CD14-positive monocyte (primary cell): ENCODE results near the gene GNG4. TPM values are rescaled to one million over a fixed set of nuclear protein-coding genes. Genes with fewer than 3 reads are reported as not detected.

Experiments
- DNase-seq, 3 donors: peaks; one replicate each; pipeline ENCODE4 v3.0.0-alpha.2; 2011 to 2022
- H2AFZ ChIP-seq: 2 replicates; pipeline ENCODE4 v1.6.0; 2012; ENCODE audit warnings: mild to moderate bottlenecking, low read depth, low read length, inconsistent platforms; ENCODE audit not compliant: insufficient read depth, poor library complexity, severe bottlenecking
- H3K27ac ChIP-seq, 2 donors: 1 replicate in 1 of 2; 2 replicates in 1 of 2; pipeline ENCODE4 v1.5.1; 2012 to 2013; ENCODE audit warnings: low read length in 2 of 2, control low read depth in 1 of 2, inconsistent platforms in 1 of 2, low read depth in 1 of 2, mild to moderate bottlenecking in 1 of 2
- H3K27me3 ChIP-seq, 2 donors: one replicate each; pipeline versions ENCODE4 v1.6.0 to v1.6.1; 2011 to 2013; ENCODE audit warnings: low read length in 2 of 2; ENCODE audit not compliant: control insufficient read depth in 2 of 2, insufficient read depth in 2 of 2
- H3K36me3 ChIP-seq, 2 donors: replicated peaks in 1 of 2; 1 replicate in 1 of 2; 2 replicates in 1 of 2; pipeline versions ENCODE4 v1.5.1 to v1.6.1; 2012 to 2013; ENCODE audit warnings: low read length in 2 of 2, control low read depth in 1 of 2, inconsistent platforms in 1 of 2, mild to moderate bottlenecking in 1 of 2; ENCODE audit not compliant: insufficient read depth in 2 of 2, control insufficient read depth in 1 of 2
- H3K4me1 ChIP-seq, 2 donors: 1 replicate in 1 of 2; 2 replicates in 1 of 2; pipeline versions ENCODE4 v1.5.1 to v1.6.1; 2012 to 2013; ENCODE audit warnings: low read length in 2 of 2, control low read depth in 1 of 2, inconsistent platforms in 1 of 2, mild to moderate bottlenecking in 1 of 2, moderate library complexity in 1 of 2; ENCODE audit not compliant: insufficient read depth in 2 of 2, control insufficient read depth in 1 of 2
- H3K4me2 ChIP-seq: replicated peaks from 2 replicates; pipeline ENCODE3; 2012; ENCODE audit warnings: low read length, moderate library complexity, mild to moderate bottlenecking; ENCODE audit not compliant: poor library complexity, severe bottlenecking; ENCODE audit errors: extremely low read depth
- H3K4me3 ChIP-seq, 3 experiments: fragments of 200-600 bp in 1 of 3; sonication (generic) in 1 of 3; replicated peaks in 1 of 3; 1 replicate in 2 of 3; 2 replicates in 1 of 3; pipeline ENCODE4 v1.5.1; 2011 to 2013; ENCODE audit warnings: low read length in 3 of 3, mild to moderate bottlenecking in 3 of 3, control low read depth in 2 of 3, low read depth in 2 of 3, inconsistent platforms in 1 of 3, moderate library complexity in 1 of 3
- H3K79me2 ChIP-seq: 2 replicates; pipeline ENCODE4 v1.6.0; 2012; ENCODE audit warnings: mild to moderate bottlenecking, control low read depth, inconsistent platforms, low read length, moderate library complexity; ENCODE audit not compliant: insufficient read depth
- H3K9ac ChIP-seq: 2 replicates; pipeline ENCODE4 v1.6.0; 2017; ENCODE audit warnings: low read length, mild to moderate bottlenecking; ENCODE audit not compliant: insufficient read depth, poor library complexity, severe bottlenecking
- H3K9me3 ChIP-seq, 2 donors: replicated peaks in 1 of 2; 1 replicate in 1 of 2; 2 replicates in 1 of 2; pipeline versions ENCODE4 v1.5.1 to v1.6.1; 2012 to 2013; ENCODE audit warnings: low read length in 2 of 2, control low read depth in 1 of 2; ENCODE audit not compliant: control insufficient read depth in 1 of 2, insufficient read depth in 1 of 2
- H4K20me1 ChIP-seq: 2 replicates; pipeline ENCODE4 v1.6.0; 2012; ENCODE audit warnings: mild to moderate bottlenecking, low read length, control low read depth, moderate library complexity; ENCODE audit not compliant: insufficient read depth
- H3K27ac Mint-ChIP-seq, 7 donors: one replicate each; pipeline ENCODE4 v1.8.0; 2020; ENCODE audit warnings: mild to moderate bottlenecking in 7 of 7, mixed read lengths in 7 of 7, moderate library complexity in 6 of 7, inconsistent platforms in 2 of 7
- H3K27me3 Mint-ChIP-seq, 3 donors: one replicate each; pipeline ENCODE4 v1.8.0; 2021 to 2022; ENCODE audit warnings: low read depth in 3 of 3, mild to moderate bottlenecking in 3 of 3, mixed read lengths in 3 of 3, moderate library complexity in 3 of 3, inconsistent platforms in 1 of 3
- H3K36me3 Mint-ChIP-seq, 2 donors: one replicate each; pipeline ENCODE4 v1.8.0; 2020; ENCODE audit warnings: mixed read lengths in 2 of 2, inconsistent platforms in 1 of 2, mild to moderate bottlenecking in 1 of 2
- H3K4me1 Mint-ChIP-seq: one replicate; pipeline ENCODE4 v1.8.0; 2020; ENCODE audit warnings: mild to moderate bottlenecking, mixed read lengths
- H3K4me3 Mint-ChIP-seq, 2 donors: one replicate each; pipeline ENCODE4 v1.8.0; 2020; ENCODE audit warnings: mild to moderate bottlenecking in 2 of 2, mixed read lengths in 2 of 2, moderate library complexity in 1 of 2
- H3K9me3 Mint-ChIP-seq, 7 donors: one replicate each; pipeline ENCODE4 v1.8.0; 2020 to 2022; ENCODE audit warnings: mixed read lengths in 7 of 7, mild to moderate bottlenecking in 6 of 7, moderate library complexity in 6 of 7, inconsistent platforms in 2 of 7
- CTCF ChIP-seq: fragments of 200-600 bp; IDR thresholded peaks from one replicate; pipeline ENCODE4 v1.8.0; 2022; ENCODE audit warnings: antibody characterized with exemption, mild to moderate bottlenecking
- WGBS: methylation state at CpG from one replicate; pipeline ENCODE4 v1.1.5; 2013; ENCODE audit warnings: missing lambda C conversion rate; ENCODE audit not compliant: insufficient coverage; 5-methylcytosine and 5-hydroxymethylcytosine counted together
- intact Hi-C, 2 donors: fragments of 100-400 bp; cut with micrococcal nuclease; formaldehyde crosslinking; loops; one replicate each; pipeline versions ENCODE4 v1.15.0 to v1.15.1; 2023
- polyA plus RNA-seq, 3 donors: library from polyadenylated mRNA; depleted of rRNA in 1 of 3; unstranded in 2 of 3; stranded (reverse) in 1 of 3; fragments of 300-500 nt in 2 of 3; fragments of >200 nt in 1 of 3; fragmentation: Illumina TruSeq in 2 of 3; gene quantifications; 1 replicate in 2 of 3; 2 replicates in 1 of 3; pipeline ENCODE4 v1.2.3, GENCODE V29; 2012 to 2021

GNG4 gene
- polyA plus RNA-seq, 3 donors = not detected

GRCh38 chr1:235628316-235629005, 21.1 kb downstream of the GNG4 start:
- intact Hi-C loops = no loop called here
- H4K20me1 ChIP-seq = no peaks in the 10 kb centered on the region
- H3K4me2 ChIP-seq = no peak overlapping the region
- H3K9me3 ChIP-seq = no peaks in the 10 kb centered on the region
- H3K27me3 Mint-ChIP-seq = peaks cover 6 to 12% (median 11%) of the 10 kb centered on the region in 3 donors
- no peaks in the 10 kb centered on the region for H3K27me3 ChIP-seq
- H3K9me3 Mint-ChIP-seq = peaks cover 0 to 3% (median 0%) of the 10 kb centered on the region in 7 donors
- no peak overlapping the region for H3K9ac ChIP-seq
- H3K36me3 Mint-ChIP-seq = no peaks in the 10 kb centered on the region
- H3K4me1 Mint-ChIP-seq = peaks cover 16% of the 10 kb centered on the region
- no peaks in the 10 kb centered on the region for H3K36me3 ChIP-seq
- H3K27ac Mint-ChIP-seq = no peak overlapping the region
- H3K27ac ChIP-seq = no peak overlapping the region
- no peak overlapping the region for H2AFZ ChIP-seq
- no peaks in the 10 kb centered on the region for H3K79me2 ChIP-seq
- WGBS = 98% methylated on average over 7 of the region's 10 CpGs
- peaks cover 6% of the 10 kb centered on the region in 2 donors for H3K4me1 ChIP-seq
- H3K4me3 ChIP-seq = no peak overlapping the region
- DNase-seq = no peak
- no peak for TF ChIP-seq CTCF
- no peak overlapping the region for H3K4me3 Mint-ChIP-seq

GRCh38 chr1:235625831-235626230, 23.8 kb downstream of the GNG4 start:
- no peak overlapping the region for H3K27ac ChIP-seq
- TF ChIP-seq CTCF = no peak
- H3K9me3 Mint-ChIP-seq = peaks cover 0 to 3% (median 0%) of the 10 kb centered on the region in 7 donors
- intact Hi-C loops = no loop called here
- H3K9ac ChIP-seq = no peak overlapping the region
- WGBS = no CpG with 5 or more reads among the region's 4 CpGs
- H3K27me3 ChIP-seq = no peaks in the 10 kb centered on the region
- no peaks in the 10 kb centered on the region for H3K79me2 ChIP-seq
- H3K27ac Mint-ChIP-seq = no peak overlapping the region
- H3K4me3 ChIP-seq = no peak overlapping the region
- no peak overlapping the region for H2AFZ ChIP-seq
- H3K27me3 Mint-ChIP-seq = peaks cover 8 to 12% (median 8%) of the 10 kb centered on the region in 3 donors
- H3K4me1 ChIP-seq = no peaks in the 10 kb centered on the region
- no peak for DNase-seq
- H3K4me2 ChIP-seq = no peak overlapping the region
- no peaks in the 10 kb centered on the region for H4K20me1 ChIP-seq
- no peaks in the 10 kb centered on the region for H3K9me3 ChIP-seq
- no peaks in the 10 kb centered on the region for H3K36me3 Mint-ChIP-seq
- H3K36me3 ChIP-seq = no peaks in the 10 kb centered on the region
- peaks cover 5% of the 10 kb centered on the region for H3K4me1 Mint-ChIP-seq
- no peak overlapping the region for H3K4me3 Mint-ChIP-seq
